HL-60 (cell line): Measurements from ENCODE around the gene HNRNPH1.
"Not testable (repeated sequence)": the region's sequence is repeated elsewhere in the genome, so short reads cannot be mapped to it uniquely, and the experiment has no call there.

ENCODE experiments used
- DNase-seq, 2 experiments: peaks; one replicate each; pipeline ENCODE4 v3.0.0-alpha.2; 2010 to 2020; ENCODE audit warnings: low read depth in 1 of 2, low spot score in 1 of 2
- H3K27ac ChIP-seq: fragments of 250-450 bp; sonication (Bioruptor Pico); replicated peaks from 2 replicates; pipeline ENCODE4 v1.5.1; 2020; ENCODE audit warnings: mild to moderate bottlenecking, moderate library complexity
- H3K27me3 ChIP-seq: fragments of 250-450 bp; sonication (Bioruptor Pico); 2 replicates; pipeline ENCODE4 v1.5.1; 2021; ENCODE audit warnings: mild to moderate bottlenecking, moderate library complexity; ENCODE audit not compliant: insufficient read depth, poor library complexity, severe bottlenecking
- H3K4me3 ChIP-seq: replicated peaks from 2 replicates; pipeline ENCODE4 v1.5.1; 2011; ENCODE audit warnings: mild to moderate bottlenecking, control low read depth, low read length; ENCODE audit not compliant: insufficient read depth
- GABPA ChIP-seq: IDR thresholded peaks from 2 replicates; pipeline ENCODE4 v1.6.1; 2012; ENCODE audit warnings: low read depth
- POLR2AphosphoS5 ChIP-seq: IDR thresholded peaks from 2 replicates; pipeline ENCODE4 v1.6.1; 2012; ENCODE audit warnings: low read depth
- SPI1 ChIP-seq: IDR thresholded peaks from 2 replicates; pipeline ENCODE4 v1.6.1; 2012; ENCODE audit warnings: low read depth, mild to moderate bottlenecking, borderline replicate concordance
- TF ChIP-seq, protein P1 (sequence below): IDR thresholded peaks from one replicate; pipeline ENCODE4 v1.5.1; 2011; ENCODE audit warnings: low read length, control low read depth, inconsistent platforms; ENCODE audit not compliant: insufficient read depth
- TF ChIP-seq, protein P2 (sequence below): IDR thresholded peaks from 2 replicates; pipeline ENCODE4 v1.6.1; 2012; ENCODE audit warnings: low read depth; ENCODE audit not compliant: insufficient replicate concordance

Gene HNRNPH1

DNA sequence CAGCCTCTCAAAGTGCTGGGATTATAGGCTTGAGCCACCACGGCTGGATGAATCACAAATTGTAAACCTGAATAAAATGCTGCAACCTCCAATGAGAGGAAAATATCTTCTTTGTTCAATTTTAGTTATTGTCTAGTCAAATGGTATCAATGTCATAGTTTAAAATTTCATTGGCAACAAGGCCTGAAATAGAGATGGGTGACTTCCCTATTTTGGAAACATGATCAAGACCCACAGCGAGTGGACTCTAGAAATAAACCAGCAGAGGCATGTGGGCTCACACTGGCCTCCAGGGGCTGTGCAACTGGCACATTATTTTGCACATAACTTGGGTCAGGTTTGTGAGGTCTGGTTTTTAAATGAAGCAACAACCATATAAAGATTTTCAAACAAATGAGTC, 29.7 kb upstream of the HNRNPH1 start:
- DNase-seq, H3K4me3 ChIP-seq, H3K27me3 ChIP-seq, H3K27ac ChIP-seq: not testable (repeated sequence)
- TF ChIP-seq SPI1 = peak; percentile 72

DNA sequence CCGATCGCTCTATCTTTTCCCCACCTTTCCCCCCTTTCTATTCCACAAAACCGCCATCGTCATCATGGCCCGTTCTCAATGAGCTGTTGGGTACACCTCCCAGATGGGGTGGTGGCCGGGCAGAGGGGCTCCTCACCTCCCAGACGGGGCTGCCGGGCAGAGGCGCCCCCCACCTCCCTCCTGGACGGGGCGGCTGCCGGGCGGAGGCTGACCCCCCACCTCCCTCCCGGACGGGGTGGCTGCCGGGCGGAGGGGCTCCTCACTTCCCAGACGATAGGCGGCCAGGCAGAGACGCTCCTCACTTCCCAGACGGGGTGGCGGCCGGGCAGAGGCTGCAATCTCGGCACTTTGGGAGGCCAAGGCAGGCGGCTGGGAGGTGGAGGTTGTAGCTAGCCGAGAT, 26.8 kb upstream of the HNRNPH1 start:
- H3K27ac ChIP-seq, H3K27me3 ChIP-seq, H3K4me3 ChIP-seq, DNase-seq: not testable (repeated sequence)

DNA sequence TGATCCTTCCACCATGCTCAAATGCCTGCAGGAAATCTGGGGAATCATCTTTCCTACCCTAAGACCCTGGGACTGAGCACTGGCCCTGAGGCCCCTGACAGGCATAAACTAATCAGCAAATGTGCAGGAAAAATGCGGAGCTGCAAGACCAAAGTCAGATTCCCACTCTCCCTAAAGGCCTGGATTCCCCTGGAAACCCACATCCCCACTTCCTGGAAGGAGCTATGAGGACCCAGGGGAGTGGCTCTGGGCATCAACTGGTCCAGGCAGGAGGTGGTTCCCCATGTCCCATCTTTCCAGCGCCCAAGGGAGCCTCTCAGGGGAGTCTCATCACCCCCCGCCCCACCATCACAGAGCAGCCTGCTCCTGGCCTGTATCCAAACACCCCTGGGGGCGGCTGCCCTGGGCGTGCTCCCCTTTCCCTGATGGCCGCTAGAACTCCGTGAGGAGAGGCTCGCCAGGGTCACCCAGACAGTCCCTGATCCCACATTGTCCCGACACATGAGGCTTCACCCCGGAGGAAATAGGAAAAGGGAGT, 25.8 kb upstream of the HNRNPH1 start:
- not testable (repeated sequence) for H3K4me3 ChIP-seq, H3K27ac ChIP-seq, H3K27me3 ChIP-seq, DNase-seq

DNA sequence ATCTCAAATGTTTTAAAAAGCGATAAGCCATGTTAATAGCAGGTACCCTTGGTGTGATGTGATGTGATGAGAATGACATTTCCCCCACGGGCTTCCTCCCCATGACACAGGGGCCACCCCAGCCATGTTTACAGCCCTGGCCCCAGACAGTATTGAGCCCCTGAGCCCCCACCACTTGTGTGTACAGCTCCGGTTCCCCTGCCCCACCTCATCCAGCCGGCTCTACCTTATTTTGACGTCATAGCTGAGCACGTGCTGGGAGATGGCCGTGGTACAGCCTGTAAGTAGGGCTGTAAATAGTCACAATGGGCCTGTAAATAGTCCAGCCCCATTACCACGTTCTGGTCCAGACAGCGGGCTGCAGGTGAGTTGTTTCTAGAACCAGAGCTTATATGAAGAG, 24.9 kb upstream of the HNRNPH1 start:
- Histone ChIP-seq H3K4me3 (no peak overlapping the region), H3K27ac (no peak overlapping the region), H3K27me3 (no peaks in the 10 kb centered on the region)
- no peak for DNase-seq
- TF ChIP-seq GABPA = no peak
- TF ChIP-seq, protein P1, sequence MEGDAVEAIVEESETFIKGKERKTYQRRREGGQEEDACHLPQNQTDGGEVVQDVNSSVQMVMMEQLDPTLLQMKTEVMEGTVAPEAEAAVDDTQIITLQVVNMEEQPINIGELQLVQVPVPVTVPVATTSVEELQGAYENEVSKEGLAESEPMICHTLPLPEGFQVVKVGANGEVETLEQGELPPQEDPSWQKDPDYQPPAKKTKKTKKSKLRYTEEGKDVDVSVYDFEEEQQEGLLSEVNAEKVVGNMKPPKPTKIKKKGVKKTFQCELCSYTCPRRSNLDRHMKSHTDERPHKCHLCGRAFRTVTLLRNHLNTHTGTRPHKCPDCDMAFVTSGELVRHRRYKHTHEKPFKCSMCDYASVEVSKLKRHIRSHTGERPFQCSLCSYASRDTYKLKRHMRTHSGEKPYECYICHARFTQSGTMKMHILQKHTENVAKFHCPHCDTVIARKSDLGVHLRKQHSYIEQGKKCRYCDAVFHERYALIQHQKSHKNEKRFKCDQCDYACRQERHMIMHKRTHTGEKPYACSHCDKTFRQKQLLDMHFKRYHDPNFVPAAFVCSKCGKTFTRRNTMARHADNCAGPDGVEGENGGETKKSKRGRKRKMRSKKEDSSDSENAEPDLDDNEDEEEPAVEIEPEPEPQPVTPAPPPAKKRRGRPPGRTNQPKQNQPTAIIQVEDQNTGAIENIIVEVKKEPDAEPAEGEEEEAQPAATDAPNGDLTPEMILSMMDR = no peak
- no peak for TF ChIP-seq POLR2AphosphoS5
- TF ChIP-seq, protein P2, sequence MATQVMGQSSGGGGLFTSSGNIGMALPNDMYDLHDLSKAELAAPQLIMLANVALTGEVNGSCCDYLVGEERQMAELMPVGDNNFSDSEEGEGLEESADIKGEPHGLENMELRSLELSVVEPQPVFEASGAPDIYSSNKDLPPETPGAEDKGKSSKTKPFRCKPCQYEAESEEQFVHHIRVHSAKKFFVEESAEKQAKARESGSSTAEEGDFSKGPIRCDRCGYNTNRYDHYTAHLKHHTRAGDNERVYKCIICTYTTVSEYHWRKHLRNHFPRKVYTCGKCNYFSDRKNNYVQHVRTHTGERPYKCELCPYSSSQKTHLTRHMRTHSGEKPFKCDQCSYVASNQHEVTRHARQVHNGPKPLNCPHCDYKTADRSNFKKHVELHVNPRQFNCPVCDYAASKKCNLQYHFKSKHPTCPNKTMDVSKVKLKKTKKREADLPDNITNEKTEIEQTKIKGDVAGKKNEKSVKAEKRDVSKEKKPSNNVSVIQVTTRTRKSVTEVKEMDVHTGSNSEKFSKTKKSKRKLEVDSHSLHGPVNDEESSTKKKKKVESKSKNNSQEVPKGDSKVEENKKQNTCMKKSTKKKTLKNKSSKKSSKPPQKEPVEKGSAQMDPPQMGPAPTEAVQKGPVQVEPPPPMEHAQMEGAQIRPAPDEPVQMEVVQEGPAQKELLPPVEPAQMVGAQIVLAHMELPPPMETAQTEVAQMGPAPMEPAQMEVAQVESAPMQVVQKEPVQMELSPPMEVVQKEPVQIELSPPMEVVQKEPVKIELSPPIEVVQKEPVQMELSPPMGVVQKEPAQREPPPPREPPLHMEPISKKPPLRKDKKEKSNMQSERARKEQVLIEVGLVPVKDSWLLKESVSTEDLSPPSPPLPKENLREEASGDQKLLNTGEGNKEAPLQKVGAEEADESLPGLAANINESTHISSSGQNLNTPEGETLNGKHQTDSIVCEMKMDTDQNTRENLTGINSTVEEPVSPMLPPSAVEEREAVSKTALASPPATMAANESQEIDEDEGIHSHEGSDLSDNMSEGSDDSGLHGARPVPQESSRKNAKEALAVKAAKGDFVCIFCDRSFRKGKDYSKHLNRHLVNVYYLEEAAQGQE = no peak
- no peak for TF ChIP-seq SPI1

DNA sequence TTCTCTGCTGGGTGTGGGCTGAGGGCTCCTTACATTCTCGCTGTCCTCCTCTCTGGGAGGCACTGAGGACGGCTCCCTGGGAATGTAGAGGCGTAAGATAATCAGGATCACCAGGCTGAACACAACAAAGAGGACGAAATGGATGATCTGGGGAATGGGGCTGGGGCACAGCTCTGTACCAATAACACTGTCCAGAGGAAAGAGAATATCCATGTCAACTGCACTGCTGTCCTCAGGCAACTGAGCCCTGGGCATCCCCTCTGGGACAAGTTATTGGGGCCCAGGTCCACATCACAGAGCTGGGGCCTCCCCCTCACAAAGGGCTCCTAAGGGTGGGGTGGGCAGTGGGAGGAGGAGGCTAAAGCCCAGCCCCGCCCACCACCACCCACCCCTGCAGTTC, 21.3 kb upstream of the HNRNPH1 start:
- H3K27me3 ChIP-seq, H3K27ac ChIP-seq, H3K4me3 ChIP-seq, DNase-seq: not testable (repeated sequence)

DNA sequence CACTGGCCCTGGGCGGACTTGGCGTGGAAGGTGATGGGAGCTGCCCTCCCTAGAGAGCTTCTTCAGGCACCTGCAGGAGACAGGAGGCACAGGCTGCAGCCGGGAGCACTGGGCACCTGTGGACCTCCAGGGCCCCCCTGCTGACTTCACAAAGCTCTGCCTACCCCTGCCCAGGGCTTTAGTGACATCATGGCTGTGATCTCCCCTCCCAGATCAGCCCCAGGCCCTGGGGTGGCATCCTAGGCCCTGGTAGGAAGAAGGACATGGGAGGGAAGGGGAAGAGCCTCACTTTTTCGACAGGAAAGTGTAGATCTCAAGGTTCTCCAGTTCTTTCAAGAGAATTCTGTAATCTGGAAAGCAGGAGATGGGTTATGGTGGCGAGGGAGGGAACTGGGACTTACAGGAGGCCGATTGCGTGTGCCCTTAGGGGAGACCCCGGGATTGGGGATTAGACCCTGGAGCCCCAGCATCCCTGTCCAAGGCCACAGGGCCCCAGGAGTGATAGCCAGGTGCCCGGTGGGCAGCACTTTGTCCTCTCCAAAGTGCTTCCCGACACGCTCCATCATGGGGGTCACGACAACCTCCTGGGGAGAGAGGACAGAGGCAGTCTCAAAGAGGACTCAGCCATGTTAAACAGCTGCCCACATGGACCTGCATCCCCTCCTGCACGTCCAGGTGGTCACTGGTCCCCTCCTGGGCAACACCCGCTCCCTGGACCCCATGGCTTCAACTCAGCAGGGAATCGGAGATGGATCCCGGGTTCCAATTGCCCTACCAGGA, 19.9 kb upstream of the HNRNPH1 start:
- not testable (repeated sequence) for H3K27ac ChIP-seq, H3K4me3 ChIP-seq, H3K27me3 ChIP-seq, DNase-seq

DNA sequence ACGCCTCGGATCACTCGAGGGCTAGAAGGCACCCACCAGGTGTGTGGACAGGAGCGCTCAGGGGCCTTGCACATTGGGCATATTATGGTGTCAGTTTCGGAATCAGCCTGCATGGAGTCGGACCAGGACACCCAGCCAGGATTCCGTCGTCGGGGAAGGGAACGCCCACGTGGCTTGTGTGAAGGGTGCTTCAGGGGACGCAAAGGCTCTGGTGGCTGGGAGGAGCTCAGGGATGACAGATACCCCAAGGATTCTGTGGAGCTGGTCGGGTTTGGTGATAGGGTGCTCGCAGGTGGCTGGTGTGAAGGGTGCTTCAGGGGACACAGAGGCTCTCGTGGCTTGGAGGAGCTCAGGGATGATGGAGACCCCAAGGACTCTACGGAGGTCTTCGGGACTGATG, 19.2 kb upstream of the HNRNPH1 start:
- DNase-seq, H3K27ac ChIP-seq, H3K4me3 ChIP-seq, H3K27me3 ChIP-seq: not testable (repeated sequence)

DNA sequence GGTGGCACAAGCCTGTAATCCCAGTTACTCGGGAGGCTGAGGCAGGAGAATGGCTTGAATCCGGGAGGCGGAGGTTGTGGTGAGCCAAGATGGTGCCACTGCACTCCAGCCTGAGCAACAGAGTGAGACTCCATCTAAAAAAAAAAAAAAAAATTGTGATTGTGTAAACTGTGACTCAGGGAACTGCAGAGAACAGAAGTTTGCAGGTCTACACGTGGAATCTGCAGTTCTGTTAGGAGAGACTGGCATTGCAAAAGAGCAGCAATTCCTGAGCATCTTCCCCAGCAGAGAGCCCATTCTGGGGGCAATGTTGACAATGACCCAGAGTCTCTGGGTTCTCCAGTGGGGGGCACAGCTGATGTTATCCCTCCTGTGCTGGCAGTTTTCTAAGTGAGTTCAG, 18.3 kb upstream of the HNRNPH1 start:
- H3K27ac ChIP-seq, H3K27me3 ChIP-seq, H3K4me3 ChIP-seq, DNase-seq: not testable (repeated sequence)

DNA sequence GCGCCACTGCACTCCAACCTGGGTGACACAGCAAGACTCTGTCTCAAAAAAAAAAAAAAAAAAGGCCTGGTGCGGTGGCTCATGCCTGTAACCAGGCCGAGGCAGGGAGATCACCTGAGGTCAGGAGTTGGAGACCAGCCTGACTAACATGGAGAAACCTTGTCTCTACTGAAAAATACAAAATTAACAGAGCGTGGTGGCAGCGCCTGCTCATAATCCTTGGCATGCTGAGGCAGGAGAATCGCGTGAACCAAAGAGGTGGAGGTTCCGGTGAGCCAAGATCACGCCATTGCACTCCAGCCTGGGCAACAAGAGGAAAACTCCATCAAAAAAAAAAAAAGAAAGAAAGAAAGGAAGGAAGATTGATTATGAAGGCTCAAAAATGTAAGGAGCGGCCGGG, 15.8 kb upstream of the HNRNPH1 start:
- not testable (repeated sequence) for H3K4me3 ChIP-seq, H3K27ac ChIP-seq

DNA sequence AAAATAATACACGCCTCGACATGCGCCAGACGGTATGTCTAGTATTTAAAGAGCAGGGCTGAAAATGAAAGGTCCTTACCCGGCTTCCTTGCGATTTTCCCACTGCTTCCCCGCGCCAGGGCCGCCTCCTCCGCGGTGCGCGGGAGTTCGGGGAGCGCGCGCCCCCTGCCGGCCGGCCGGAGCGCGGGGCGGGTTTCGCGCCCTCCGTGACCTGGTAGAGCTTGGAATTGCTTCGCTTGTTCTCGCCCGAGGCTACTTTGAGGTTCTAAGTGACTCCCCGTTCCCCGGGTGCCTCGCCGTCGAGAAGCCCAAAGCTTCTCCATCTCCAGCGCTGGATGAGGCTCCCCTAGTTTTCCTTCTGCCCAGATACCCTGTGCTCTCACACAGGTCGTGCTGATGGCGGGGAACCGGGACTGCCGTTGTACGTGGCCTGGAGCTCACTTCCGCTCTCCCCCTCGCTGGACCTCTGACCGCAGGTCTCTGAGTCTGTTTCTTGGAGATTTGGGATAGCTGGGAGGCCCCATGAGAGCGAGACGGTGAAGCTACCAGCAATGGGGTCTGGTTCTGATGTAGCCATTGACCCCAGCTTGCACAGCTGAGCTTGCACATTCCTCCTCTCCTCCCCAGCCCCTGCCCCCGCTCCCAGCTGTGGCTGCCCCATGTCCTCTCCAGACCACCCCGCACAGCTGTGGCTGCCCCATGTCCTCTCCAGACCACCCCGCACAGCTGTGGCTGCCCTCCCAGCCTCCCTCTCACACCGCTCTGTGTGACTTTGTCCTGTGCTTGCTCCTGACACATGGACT, 11.1 kb upstream of the HNRNPH1 start:
- not testable (repeated sequence) for H3K27me3 ChIP-seq, DNase-seq, H3K27ac ChIP-seq, H3K4me3 ChIP-seq

More for the DNA sequence above, 15.8 kb upstream of the HNRNPH1 start:
- not testable (repeated sequence) for DNase-seq, H3K27me3 ChIP-seq
